T-cell (primary cell): ENCODE measurements around the gene TRIM41. TPM values are rescaled to one million over a fixed set of nuclear protein-coding genes. Genes with fewer than 3 reads are reported as not detected.

Experiments
- ATAC-seq, 4 experiments: fragments of 200-7000 bp in 3 of 4; fragments of 150-1000 bp in 1 of 4; cut with Tn5 transposase; replicated peaks in 1 of 4; 1 replicate in 3 of 4; 2 replicates in 1 of 4; pipeline ENCODE4 v1.10.0; 2021; ENCODE audit warnings: moderate library complexity in 3 of 4, mild to moderate bottlenecking in 2 of 4, moderate number of reproducible peaks in 1 of 4
- CTCF ChIA-PET, 2 donors: fragments of 300-600 bp; sonication (Branson Sonifier 250); formaldehyde crosslinking; loops; one replicate each; lab custom pipeline; 2022; ENCODE audit warnings: antibody characterized with exemption in 2 of 2; lab: Charles Lee
- POLR2A ChIA-PET, 2 donors: fragments of 300-600 bp; sonication (Branson Sonifier 250); formaldehyde crosslinking; loops; one replicate each; lab custom pipeline; 2022; ENCODE audit warnings: antibody characterized with exemption in 2 of 2; lab: Charles Lee
- DNase-seq, 35 experiments: peaks; one replicate each; pipeline versions ENCODE4 v3.0.0 to v3.0.0-alpha.2; 2013 to 2023
- H3K27ac ChIP-seq: one replicate; pipeline ENCODE4 v1.5.1; 2013; ENCODE audit warnings: low read length
- H3K27me3 ChIP-seq, 2 experiments: replicated peaks in 1 of 2; 1 replicate in 1 of 2; 2 replicates in 1 of 2; pipeline versions ENCODE4 v1.6.1 to v1.7.0; 2013; ENCODE audit warnings: low read length in 1 of 2, mixed read lengths in 1 of 2; ENCODE audit not compliant: control insufficient read depth in 2 of 2, insufficient read depth in 2 of 2; ENCODE audit errors: extremely low read depth in 1 of 2
- H3K36me3 ChIP-seq, 2 donors: 1 replicate in 1 of 2; 2 replicates in 1 of 2; pipeline versions ENCODE4 v1.6.1 to v1.7.0; 2013; ENCODE audit warnings: low read length in 1 of 2; ENCODE audit not compliant: control insufficient read depth in 2 of 2, insufficient read depth in 1 of 2; ENCODE audit errors: extremely low read depth in 1 of 2
- H3K4me1 ChIP-seq, 2 experiments: 1 replicate in 1 of 2; 2 replicates in 1 of 2; pipeline versions ENCODE4 v1.6.1 to v1.7.0; 2013; ENCODE audit warnings: low read length in 2 of 2, mixed read lengths in 1 of 2; ENCODE audit not compliant: insufficient read depth in 2 of 2, control insufficient read depth in 1 of 2; ENCODE audit errors: extremely low read depth in 1 of 2
- H3K4me3 ChIP-seq, 2 donors: 1 replicate in 1 of 2; 2 replicates in 1 of 2; pipeline versions ENCODE4 v1.5.1 to v1.7.0; 2013; ENCODE audit warnings: mild to moderate bottlenecking in 2 of 2, low read length in 1 of 2, moderate library complexity in 1 of 2; ENCODE audit not compliant: control insufficient read depth in 1 of 2; ENCODE audit errors: extremely low read depth in 1 of 2
- H3K9me3 ChIP-seq: 2 replicates; pipeline ENCODE4 v1.7.0; 2013
- H3K27ac Mint-ChIP-seq, 2 donors: one replicate each; pipeline ENCODE4 v1.8.0; 2020 to 2021; ENCODE audit warnings: mild to moderate bottlenecking in 2 of 2, mixed read lengths in 2 of 2
- H3K27me3 Mint-ChIP-seq, 2 donors: one replicate each; pipeline ENCODE4 v1.8.0; 2021 to 2022; ENCODE audit warnings: mixed read lengths in 2 of 2
- H3K36me3 Mint-ChIP-seq: one replicate; pipeline ENCODE4 v1.8.0; 2021; ENCODE audit warnings: mixed read lengths
- H3K4me1 Mint-ChIP-seq, 3 donors: one replicate each; pipeline ENCODE4 v1.8.0; 2020 to 2022; ENCODE audit warnings: mixed read lengths in 3 of 3, mild to moderate bottlenecking in 1 of 3
- H3K4me3 Mint-ChIP-seq, 3 donors: one replicate each; pipeline ENCODE4 v1.8.0; 2020 to 2022; ENCODE audit warnings: mild to moderate bottlenecking in 3 of 3, mixed read lengths in 3 of 3, moderate library complexity in 3 of 3
- H3K9me3 Mint-ChIP-seq, 3 donors: one replicate each; pipeline ENCODE4 v1.8.0; 2020 to 2022; ENCODE audit warnings: mixed read lengths in 3 of 3
- WGBS: methylation state at CpG from one replicate; pipeline ENCODE4 v1.1.5; 2013; ENCODE audit warnings: missing lambda C conversion rate; ENCODE audit not compliant: insufficient coverage; 5-methylcytosine and 5-hydroxymethylcytosine counted together
- total RNA-seq, 35 experiments: library from RNA in 6 of 35; stranded (reverse) in 6 of 35; fragments of 120-200 nt in 1 of 35; gene quantifications; one replicate each; pipeline versions ENCODE4 v1.2.1 to v1.2.4 and lab custom pipeline; 2013 to 2026

Gene TRIM41
- total RNA-seq, 5 donors from 2014 or later (not counting 1 experiment from before 2014, with no cell fraction given): 32.2 to 46.2 (median 36.7) TPM

DNA sequence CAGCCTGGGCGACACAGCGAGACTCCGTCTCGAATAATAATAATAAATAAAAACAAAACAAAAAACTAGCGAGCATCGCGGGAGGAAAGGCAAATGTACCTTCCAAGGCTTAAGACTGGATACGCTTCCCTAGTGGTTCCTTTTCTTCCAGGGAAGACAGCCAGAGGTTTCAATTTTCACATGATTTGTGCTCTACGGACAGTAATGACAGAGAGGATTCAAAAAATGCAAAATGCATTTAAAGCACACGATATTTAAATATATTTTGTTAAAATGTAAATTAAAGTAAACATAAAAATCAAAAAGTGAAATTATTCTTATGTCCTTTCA is 4.3 kb upstream of the TRIM41 start:
- DNase-seq: no peak
- Histone ChIP-seq H3K9me3 (no peaks in the 10 kb centered on the region), H3K36me3 (no peaks in the 10 kb centered on the region), H3K27ac (no peak overlapping the region), H3K4me1 (peaks cover 9 to 70% of the 10 kb centered on the region in 2 experiments), H3K4me3 (peak overlapping the region; percentile 52 to 79), H3K27me3 (no peaks in the 10 kb centered on the region)
- no peaks in the 10 kb centered on the region for H3K9me3 Mint-ChIP-seq
- H3K4me3 Mint-ChIP-seq: peak overlapping the region; percentile 89 to 91 (median 89)
- CTCF ChIA-PET: no interaction called here
- no peak for ATAC-seq
- H3K27me3 Mint-ChIP-seq: peaks cover 0 to 9% of the 10 kb centered on the region in 2 donors
- POLR2A ChIA-PET: no interaction called here
- peak overlapping the region; percentile 89 to 94 for H3K27ac Mint-ChIP-seq
- H3K36me3 Mint-ChIP-seq: peaks cover 5% of the 10 kb centered on the region
- WGBS: 60% methylated on average over 5 of the region's 10 CpGs
- H3K4me1 Mint-ChIP-seq: peaks cover 41 to 66% (median 51%) of the 10 kb centered on the region in 3 donors

DNA sequence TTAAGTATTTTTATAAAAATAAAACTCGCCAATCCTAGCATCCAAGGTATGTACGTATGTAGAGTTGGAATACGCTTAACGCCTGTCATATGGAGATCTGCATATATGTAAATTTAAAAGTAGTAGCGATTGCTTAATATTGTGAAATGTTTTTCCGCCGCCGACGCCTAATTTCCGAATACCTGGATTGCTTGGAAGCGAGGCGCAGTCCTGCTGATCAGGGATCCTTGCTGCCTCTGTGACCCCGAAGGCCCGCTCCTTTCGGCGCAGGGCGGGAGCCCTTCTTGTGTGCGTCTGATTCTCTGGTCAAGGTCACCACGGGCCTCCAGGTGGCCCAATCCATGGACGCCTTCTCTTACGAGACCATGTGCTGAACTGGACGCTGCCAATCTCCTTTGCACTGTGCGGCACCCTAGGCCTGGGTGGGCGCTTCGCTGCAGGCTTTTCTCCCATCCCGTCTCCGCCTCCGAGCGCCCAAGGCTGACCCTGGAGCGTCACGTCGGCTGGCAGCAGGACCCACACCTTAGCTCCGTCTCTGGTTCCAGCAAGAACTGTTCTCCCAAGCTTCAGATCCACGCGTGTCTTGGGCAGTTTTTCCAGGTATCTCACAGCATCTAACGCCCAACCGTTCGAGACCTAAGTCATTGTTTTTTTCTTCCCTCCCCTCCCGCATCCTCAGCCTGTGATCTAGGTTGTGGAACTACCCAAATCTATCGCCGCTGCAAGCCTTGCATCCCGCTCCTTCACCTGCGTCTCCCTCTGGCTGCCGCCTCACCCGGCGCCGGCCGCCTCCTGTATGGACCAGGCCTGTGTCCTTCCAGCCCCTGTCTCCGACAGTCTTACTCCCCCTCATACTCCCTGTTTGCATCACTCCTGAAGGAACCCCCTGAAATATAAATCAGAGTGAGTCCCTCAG is 3.6 kb upstream of the TRIM41 start:
- DNase-seq (no peak), ATAC-seq (no peak)
- Mint-ChIP-seq H3K4me1 (peaks cover 49 to 73% (median 55%) of the 10 kb centered on the region in 3 donors), H3K27ac (peak overlapping the region in 1 of 2 donors; percentile 77), H3K9me3 (no peaks in the 10 kb centered on the region), H3K36me3 (peaks cover 5% of the 10 kb centered on the region), H3K27me3 (peaks cover 0 to 9% of the 10 kb centered on the region in 2 donors), H3K4me3 (peak overlapping the region in 2 of 3 donors; percentile 57 to 92)
- Histone ChIP-seq H3K4me3 (no peak overlapping the region), H3K36me3 (no peaks in the 10 kb centered on the region), H3K27ac (no peak overlapping the region), H3K27me3 (no peaks in the 10 kb centered on the region), H3K4me1 (peaks cover 10 to 78% of the 10 kb centered on the region in 2 experiments), H3K9me3 (no peaks in the 10 kb centered on the region)
- WGBS: 90% methylated on average over 45 of the region's 49 CpGs
- ChIA-PET POLR2A (no interaction called here), CTCF (interaction anchor here in 1 of 2 donors (0.6 kb wide), 1 partner anchor 25 kb away, joined by 3 read pairs; no protein-coding TSS in a partner anchor)

DNA sequence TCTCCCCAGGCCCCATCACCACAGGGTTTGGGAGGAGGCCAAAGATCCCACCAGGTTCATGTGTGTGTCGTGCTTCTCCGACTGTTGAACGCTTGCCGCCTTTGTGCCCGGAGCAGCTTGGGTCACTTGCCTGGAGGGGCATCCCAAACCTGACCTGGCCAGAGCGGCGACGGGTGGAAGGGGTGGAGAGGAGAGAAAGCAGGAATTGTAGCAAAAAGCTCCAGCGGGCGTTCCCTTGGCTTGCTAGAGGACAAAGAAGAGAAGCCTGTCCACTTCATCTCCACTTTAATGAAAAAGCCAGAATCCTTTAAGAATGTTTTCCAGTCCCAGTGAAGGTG is 2.9 kb upstream of the TRIM41 start:
- Mint-ChIP-seq H3K4me1 (peaks cover 55 to 77% (median 61%) of the 10 kb centered on the region in 3 donors), H3K9me3 (no peaks in the 10 kb centered on the region), H3K4me3 (peak overlapping the region in 2 of 3 donors; percentile 57 to 92), H3K27me3 (peaks cover 0 to 9% of the 10 kb centered on the region in 2 donors), H3K36me3 (peaks cover 5% of the 10 kb centered on the region), H3K27ac (peak overlapping the region in 1 of 2 donors; percentile 77)
- Histone ChIP-seq H3K4me3 (no peak overlapping the region), H3K4me1 (peaks cover 16 to 81% of the 10 kb centered on the region in 2 experiments), H3K9me3 (no peaks in the 10 kb centered on the region), H3K36me3 (no peaks in the 10 kb centered on the region), H3K27me3 (no peaks in the 10 kb centered on the region), H3K27ac (no peak overlapping the region)
- ChIA-PET CTCF (interaction anchor here in 1 of 2 donors (0.6 kb wide), 1 partner anchor 25 kb away, joined by 3 read pairs; no protein-coding TSS in a partner anchor), POLR2A (interaction anchor here in 1 of 2 donors (0.9 kb wide), 1 partner anchor 32 kb away, joined by 11 read pairs; no protein-coding TSS in a partner anchor)
- DNase-seq: no peak
- WGBS: 100% methylated on average over 2 of the region's 10 CpGs
- no peak for ATAC-seq

DNA sequence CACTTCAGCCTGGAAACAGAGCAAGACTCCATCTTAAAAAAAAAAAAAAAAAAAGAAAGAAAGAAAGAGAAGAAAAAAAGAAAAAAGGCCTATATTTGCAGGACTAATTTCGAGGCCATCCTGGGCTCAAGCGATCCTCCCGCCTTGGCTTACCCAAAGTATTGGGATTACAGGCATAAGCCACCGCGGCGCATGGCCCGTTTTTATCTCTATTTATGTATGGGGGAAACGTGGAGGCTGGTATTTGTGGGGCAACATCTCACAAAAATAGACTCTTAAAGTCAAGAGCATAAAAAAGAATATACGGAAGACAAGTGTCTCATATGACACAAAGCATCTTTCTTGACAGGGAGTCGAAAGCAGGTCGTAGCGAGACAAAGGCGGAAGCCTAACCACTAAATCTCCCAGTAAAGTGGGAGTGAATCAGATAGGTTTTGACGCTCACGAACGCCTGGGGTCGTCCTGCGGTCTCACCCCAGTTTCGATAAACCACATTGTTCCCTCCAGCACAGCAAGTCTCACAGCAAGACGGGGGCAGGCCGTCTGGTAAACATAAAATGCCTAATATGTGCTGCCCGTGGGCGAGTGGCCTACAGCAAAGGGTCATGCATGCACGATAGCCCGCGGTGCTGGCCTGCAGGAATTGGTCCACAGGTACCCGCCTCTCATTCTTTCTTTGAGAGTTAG is 1.8 kb upstream of the TRIM41 start:
- Mint-ChIP-seq H3K36me3 (peaks cover 5% of the 10 kb centered on the region), H3K27me3 (peaks cover 0 to 9% of the 10 kb centered on the region in 2 donors), H3K4me3 (peak overlapping the region; percentile 92 to 97 (median 92)), H3K4me1 (peaks cover 62 to 83% (median 68%) of the 10 kb centered on the region in 3 donors), H3K9me3 (no peaks in the 10 kb centered on the region), H3K27ac (peak overlapping the region; percentile 90 to 98)
- peak in 34 of 35 experiments; percentile 43 to 85 (median 68) for DNase-seq
- Histone ChIP-seq H3K9me3 (no peaks in the 10 kb centered on the region), H3K4me1 (peaks cover 21 to 84% of the 10 kb centered on the region in 2 experiments), H3K27me3 (no peaks in the 10 kb centered on the region), H3K36me3 (no peaks in the 10 kb centered on the region), H3K27ac (peak overlapping the region; percentile 94), H3K4me3 (peak overlapping the region; percentile 77 to 82)
- WGBS: 8% methylated on average over 8 of the region's 27 CpGs
- peak in 1 of 4 experiments; percentile 2 for ATAC-seq
- POLR2A ChIA-PET: interaction anchor here in 1 of 2 donors (0.9 kb wide), 1 partner anchor 33 kb away, joined by 11 read pairs; no protein-coding TSS in a partner anchor
- CTCF ChIA-PET: interaction anchor here (0.7 to 1.5 kb wide), 2 partner anchors 37 to 40 kb away, joined by 5 to 9 read pairs; partner anchors contain the start of gene TRIM52 (in 1 of the 2)

- peaks cover 63 to 88% (median 66%) of the 10 kb centered on the region in 3 donors for H3K4me1 Mint-ChIP-seq
- DNase-seq (peak; percentile 85 to 99 (median 94)), ATAC-seq (peak; percentile 20 to 43 (median 25))
- peak overlapping the region; percentile 90 to 98 for H3K27ac Mint-ChIP-seq
- ChIA-PET POLR2A (interaction anchor here (0.5 to 1.0 kb wide), 2 partner anchors 30 to 33 kb away, joined by 3 to 4 read pairs; no protein-coding TSS in a partner anchor), CTCF (interaction anchor here in 1 of 2 donors (0.6 to 1.5 kb wide), 4 partner anchors 30 to 39 kb away, joined by 3 to 9 read pairs (median 4); partner anchors contain the start of gene TRIM52)
- no peaks in the 10 kb centered on the region for H3K36me3 ChIP-seq
- no peaks in the 10 kb centered on the region for H3K9me3 Mint-ChIP-seq
- peak overlapping the region; percentile 77 to 82 for H3K4me3 ChIP-seq
- H3K4me3 Mint-ChIP-seq: peak overlapping the region; percentile 92 to 97 (median 92)
- H3K27me3 Mint-ChIP-seq: peaks cover 0 to 9% of the 10 kb centered on the region in 2 donors
- H3K36me3 Mint-ChIP-seq: peaks cover 5% of the 10 kb centered on the region
- H3K9me3 ChIP-seq: no peaks in the 10 kb centered on the region
- WGBS: 2% methylated on average over 36 of the region's 50 CpGs
- H3K27ac ChIP-seq: peak overlapping the region; percentile 94
- H3K4me1 ChIP-seq: peaks cover 16 to 78% of the 10 kb centered on the region in 2 experiments
- no peaks in the 10 kb centered on the region for H3K27me3 ChIP-seq
These were observed 1.1 kb upstream of the TRIM41 start for GRCh38 chr5:181221792-181222629.
